NCI-H2227 treated with DMSO at 0.1 percent for 48 hours (cell line): ENCODE measurements around the gene CCDC78.
"Not testable (repeated sequence)": the region's sequence is repeated elsewhere in the genome, so short reads cannot be mapped to it uniquely, and the experiment has no call there.

ENCODE experiments used
- DNase-seq: peaks from one replicate; lab custom pipeline; 2025; lab: John Stamatoyannopoulos, UW

Gene CCDC78

GRCh38 chr16:692356-693108 lies 33.7 kb downstream of the CCDC78 start:
- DNase-seq, result no peak

DNA sequence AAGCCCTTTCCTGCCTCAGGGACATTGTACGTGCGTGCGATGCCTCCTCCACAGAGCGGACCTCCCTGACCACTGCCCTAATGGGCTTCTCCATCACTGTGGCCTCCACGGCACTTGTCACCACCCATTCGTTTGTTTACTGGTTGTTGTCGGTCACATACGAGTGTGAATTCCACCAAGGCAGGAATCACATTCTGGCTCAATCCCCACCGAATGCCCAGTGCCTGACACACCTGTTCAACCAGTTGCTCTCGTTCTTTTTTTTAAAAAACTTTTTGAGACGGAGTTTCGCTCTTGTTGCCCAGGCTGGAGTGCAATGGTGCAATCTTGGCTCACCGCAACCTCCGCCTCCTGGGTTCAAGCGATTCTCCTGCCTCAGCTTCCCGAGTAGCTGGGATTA lies 35.0 kb downstream of the CCDC78 start:
- DNase-seq, result not testable (repeated sequence)

DNA sequence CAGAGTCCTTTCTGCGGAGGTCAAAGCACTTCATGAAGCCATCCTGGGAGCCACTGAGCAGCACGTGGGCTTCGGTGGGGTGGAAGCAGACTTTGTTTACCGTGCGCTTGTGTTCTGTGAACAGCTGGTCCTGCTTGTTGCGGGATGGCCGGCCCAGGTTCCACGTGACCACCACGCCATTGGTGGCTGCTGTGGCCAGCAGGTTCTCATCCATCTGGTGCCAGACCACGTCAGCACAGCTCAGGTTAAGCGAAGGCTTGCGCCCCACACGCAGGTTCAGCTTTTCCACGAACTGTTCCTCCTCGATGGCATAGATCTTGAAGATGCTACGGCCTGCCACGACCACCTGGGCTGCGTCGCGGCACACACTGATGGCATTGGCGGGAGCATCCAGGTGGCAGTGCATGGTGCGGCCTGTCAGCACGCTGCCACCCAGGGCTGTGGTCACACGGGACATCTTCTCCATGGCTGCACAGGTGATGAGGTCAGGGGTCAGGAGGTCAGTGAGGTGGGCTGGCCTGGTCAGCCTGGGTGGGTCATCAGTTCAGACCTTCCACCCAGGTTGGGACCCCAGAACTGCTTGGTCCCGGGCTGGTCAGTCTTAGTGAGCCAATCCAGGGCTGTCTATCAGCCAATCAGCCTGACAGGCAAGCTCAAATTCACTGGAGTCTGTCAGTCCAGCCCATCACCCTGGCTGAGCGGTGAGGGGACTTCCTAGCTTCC lies 36.9 kb downstream of the CCDC78 start:
- no peak for DNase-seq

GRCh38 chr16:687499-687898 lies 38.7 kb downstream of the CCDC78 start:
- DNase-seq, result no peak

DNA sequence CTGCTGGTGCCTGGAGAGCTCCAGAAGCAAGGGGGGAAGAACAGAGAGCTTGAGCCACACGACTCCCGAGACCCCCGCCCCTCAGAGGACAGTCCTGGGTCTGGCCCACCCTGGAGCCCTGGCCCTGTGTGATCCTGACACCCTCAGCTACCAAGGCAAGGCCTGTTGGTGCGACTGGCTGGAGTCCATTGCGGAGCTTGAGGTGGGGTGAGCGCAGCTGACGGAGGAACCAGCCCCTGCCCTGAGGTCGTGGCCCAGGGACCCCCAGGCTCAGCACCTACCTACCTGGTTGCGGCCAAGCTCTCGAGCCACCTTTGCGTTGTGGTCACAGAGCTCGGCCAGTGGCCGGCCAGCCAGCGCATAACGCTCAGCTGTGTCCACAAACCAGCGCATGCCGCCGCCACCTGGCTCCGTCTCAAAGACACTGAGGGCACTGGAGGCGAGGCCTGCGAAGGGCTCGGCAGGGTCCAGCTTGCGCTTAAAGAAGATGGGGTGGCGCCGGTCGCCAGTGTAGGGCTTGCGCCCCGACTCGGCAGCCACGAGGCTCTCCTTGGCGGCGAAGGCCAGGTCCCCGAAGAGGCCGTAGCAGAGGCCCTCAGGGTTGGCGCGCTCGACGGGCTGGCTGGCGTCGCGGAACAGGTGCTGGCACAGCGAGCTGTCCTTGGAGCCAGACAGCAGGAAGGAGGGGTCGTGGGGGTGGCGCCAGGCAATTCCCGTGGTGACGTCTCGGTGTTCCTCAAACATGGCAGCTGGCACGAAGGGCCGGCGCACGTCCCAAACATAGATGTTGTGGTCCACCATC lies 39.6 kb downstream of the CCDC78 start:
- DNase-seq, result no peak

DNA sequence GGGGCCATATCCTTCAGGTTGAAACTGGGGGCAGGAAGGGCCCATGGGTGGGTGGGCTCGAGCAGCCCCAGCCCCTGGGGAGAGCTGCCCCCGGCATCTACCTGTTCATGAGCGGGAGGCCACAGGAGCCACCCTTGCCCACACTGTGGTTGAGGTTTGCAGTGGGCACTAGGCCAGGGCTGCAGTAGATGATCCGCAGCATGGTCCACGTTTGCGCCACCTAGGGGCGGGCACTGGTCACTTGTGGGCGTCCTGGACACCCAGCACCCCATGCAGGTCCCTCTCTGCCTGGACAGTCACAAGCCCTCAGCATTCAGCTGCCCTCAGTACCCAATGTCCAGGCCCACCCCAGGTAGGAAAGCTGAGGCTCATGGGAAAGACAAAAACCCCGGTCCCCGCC lies 40.3 kb downstream of the CCDC78 start:
- DNase-seq, result no peak

- DNase-seq, result no peak
Observed at GRCh38 chr16:684961-685696, 41.1 kb downstream of the CCDC78 start.

DNA sequence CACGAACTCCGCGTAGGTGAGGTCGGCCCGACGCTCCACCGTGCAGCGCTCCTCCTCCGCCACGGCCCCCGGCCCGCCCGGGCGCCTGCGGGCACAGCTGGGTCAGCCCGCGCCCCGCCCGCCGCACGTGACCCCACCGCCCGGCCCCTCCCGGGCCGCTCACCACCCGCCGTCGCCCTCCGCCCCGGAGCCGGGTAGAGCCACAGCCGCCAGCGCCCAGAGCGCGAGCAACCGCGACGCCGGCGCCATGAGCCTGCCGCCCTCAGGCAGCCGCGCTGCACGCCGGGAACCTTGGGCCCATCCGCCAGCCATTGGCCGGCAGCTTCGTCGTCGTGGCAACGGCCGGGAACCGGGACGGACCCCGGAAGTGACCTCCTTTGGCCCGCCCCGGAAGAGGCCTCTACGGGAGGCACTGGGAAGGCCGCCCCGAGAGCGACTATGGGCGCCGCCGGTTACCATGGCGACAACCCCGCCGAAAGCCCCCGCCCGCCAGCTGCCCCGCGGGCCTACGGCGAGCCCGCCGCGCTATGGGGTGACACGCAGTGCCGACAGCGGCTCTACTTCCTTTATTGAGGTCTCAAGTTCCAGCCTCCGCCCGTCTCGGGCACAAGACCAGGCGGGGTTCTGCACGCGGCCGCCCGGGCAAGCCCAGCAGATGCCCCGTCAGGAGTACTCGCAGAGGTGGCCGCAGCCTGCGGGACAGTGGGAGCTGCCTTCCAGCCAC lies 42.0 kb downstream of the CCDC78 start, which contains the start of gene JMJD8:
TSS of gene JMJD8 (minus strand) at position 264 of the 724 bp plus-strand sequence. CDS start at position 249, 15 bp downstream.
- DNase-seq, result peak; percentile 56

DNA sequence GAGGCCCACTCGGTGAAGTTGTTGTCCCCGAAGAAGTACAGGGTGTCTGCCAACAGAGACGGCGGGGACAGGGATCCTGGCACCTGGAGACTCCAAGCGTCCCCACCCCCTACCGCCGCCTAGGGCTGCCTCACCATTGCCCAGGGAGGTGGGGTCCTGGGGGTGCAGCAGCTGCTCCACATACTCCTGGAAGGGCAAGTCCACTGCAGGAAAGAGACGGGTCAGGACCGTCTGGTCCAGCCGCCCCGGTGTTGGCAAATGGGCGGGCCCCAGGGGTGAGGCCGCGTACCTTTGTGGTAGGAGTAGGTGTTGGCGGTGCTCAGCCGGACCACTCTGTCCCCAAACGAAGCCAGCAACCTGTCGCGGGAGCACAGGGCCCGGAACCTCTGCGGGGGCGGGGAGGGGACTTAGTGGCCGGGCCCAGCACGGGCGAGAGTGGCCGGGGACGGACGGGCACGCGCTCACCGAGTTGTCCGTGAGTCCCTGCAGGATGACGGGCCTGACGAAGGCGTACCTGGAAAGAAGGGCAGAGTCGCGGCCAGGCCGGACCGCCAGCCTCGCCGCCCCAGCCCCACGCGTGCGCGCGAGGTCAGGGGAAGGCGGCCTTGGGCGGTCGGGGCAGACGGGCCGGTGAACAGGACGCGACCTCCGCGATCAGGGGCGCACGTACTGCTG lies 42.7 kb downstream of the CCDC78 start:
- no peak for DNase-seq

DNA sequence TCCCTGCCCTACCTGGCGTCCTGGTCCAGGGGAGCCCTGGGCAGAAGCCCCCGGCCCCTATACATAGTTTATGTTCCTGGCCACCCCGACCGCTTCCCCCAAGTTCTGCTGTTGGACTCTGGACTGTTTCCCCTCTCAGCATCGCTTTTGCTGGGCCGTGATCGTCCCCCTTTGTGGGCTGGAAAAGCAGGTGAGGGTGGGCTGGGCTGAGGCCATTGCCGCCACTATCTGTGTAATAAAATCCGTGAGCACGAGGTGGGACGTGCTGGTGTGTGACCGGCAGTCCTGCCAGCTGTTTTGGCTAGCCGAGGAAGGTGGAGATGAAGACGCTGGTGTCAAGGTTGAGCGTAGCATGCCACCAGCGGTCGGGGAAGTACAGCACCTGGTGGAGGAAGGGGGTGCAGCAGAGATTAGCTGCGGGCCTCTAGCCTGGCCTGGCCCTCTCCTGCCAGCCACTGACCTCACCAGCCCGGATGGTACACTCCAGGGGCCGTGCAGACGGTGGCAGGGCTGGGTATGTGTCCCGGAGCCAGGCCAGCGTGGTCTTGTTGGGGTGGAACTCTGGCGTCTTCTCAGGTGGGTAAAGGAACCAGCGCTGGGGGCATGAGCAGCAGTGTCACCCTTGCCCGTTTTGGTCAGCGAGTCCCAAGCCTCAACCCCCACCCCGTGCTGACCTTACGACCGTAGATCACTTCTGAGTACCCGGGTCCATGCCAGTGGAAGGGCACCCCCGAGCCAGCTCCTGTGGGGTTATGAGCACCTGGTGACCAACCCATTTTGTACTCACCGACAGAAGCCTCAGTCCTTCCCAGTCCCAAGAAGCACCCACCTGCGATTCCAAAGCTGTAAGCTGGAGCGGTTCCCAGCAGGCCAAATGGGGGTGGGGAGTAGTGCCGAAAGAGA lies 43.5 kb downstream of the CCDC78 start:
- DNase-seq, result no peak

GRCh38 chr16:681746-682427 lies 44.4 kb downstream of the CCDC78 start:
- no peak for DNase-seq

GRCh38 chr16:680967-681745 lies 45.1 kb downstream of the CCDC78 start:
- DNase-seq, result no peak

GRCh38 chr16:680625-680945 lies 45.7 kb downstream of the CCDC78 start:
- DNase-seq, result no peak

DNA sequence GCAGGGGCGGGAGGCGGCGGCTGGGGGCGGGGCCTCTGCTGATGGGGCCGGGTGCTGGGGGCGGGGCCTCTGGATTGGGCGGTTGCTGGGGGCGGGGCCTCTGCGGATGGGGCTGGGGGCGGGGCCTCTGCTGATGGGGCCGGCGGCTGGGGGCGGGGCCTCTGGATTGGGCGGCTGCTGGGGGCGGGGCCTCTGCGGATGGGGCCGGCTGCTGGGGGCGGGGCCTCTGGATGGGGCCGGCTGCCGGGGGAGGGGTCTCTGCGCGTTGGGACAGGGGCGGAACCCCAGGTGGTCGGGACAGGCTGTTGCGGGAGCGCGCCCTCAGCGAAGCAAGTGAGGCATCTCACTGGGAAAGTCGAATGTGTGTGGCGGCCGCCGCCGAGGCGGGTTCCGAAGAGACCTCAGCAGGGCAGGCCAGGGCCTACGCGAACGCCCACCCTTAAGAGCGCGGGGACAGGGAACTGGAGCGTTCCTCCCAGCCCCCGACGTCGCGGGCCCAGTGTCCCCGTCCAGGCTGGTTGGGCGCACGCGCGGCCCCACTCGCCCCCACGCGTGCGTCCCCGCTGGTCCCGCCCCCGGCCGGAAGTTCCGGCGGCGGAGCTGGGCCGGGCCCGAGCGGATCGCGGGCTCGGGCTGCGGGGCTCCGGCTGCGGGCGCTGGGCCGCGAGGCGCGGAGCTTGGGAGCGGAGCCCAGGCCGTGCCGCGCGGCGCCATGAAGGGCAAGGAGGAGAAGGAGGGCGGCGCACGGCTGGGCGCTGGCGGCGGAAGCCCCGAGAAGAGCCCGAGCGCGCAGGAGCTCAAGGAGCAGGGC lies 46.2 kb downstream of the CCDC78 start, which contains the start of gene STUB1:
TSS of gene STUB1 (plus strand) at position 597 of the 811 bp plus-strand sequence. CDS start at position 713, 116 bp downstream.
- DNase-seq, result peak; percentile 87

- peak; percentile 86 for DNase-seq
Observed at GRCh38 chr16:678858-679813, 47.1 kb downstream of the CCDC78 start.

- no peak for DNase-seq
Observed at GRCh38 chr16:678209-678857, 47.9 kb downstream of the CCDC78 start.
